Hippocampal formation (tissue), 2 donors: Measurements from ENCODE around the gene ANKRD34C.
"Not testable (repeated sequence)": the region's sequence is repeated elsewhere in the genome, so short reads cannot be mapped to it uniquely, and the experiment has no call there.

Experiments used
- DNase-seq, 2 donors: peaks; one replicate each; lab custom pipeline; 2025; lab: John Stamatoyannopoulos, UW

ANKRD34C gene

GRCh38 chr15:79310985-79311900 lies 28.7 kb downstream of the ANKRD34C start, which contains the start of gene TMED3:
TMED3 (plus strand) TSS chr15:79311112; CDS start chr15:79311250, 138 bp downstream.
- peak; percentile 40 to 61 for DNase-seq

- no peak for DNase-seq
Measured at GRCh38 chr15:79311901-79312553, 29.5 kb downstream of the ANKRD34C start.

GRCh38 chr15:79314186-79314585 lies 31.7 kb downstream of the ANKRD34C start:
- DNase-seq: no peak

GRCh38 chr15:79314811-79315210 lies 32.3 kb downstream of the ANKRD34C start:
- DNase-seq: no peak

- DNase-seq: peak; percentile 42 to 66
Measured at GRCh38 chr15:79315623-79316328, 33.3 kb downstream of the ANKRD34C start.

GRCh38 chr15:79316864-79317263 lies 34.3 kb downstream of the ANKRD34C start:
- no peak for DNase-seq

GRCh38 chr15:79319973-79320372 lies 37.5 kb downstream of the ANKRD34C start:
- DNase-seq: not testable (repeated sequence)

- no peak for DNase-seq
Measured at GRCh38 chr15:79321876-79322275, 39.4 kb downstream of the ANKRD34C start.

- no peak for DNase-seq
Measured at GRCh38 chr15:79322306-79322705, 39.8 kb downstream of the ANKRD34C start.

- no peak for DNase-seq
Measured at GRCh38 chr15:79322945-79323344, 40.4 kb downstream of the ANKRD34C start.

GRCh38 chr15:79329171-79329611 lies 46.7 kb downstream of the ANKRD34C start:
- DNase-seq: no peak
